ENCODE results near the gene UMPS. TPM values are rescaled to one million over a fixed set of nuclear protein-coding genes. Genes with fewer than 3 reads are reported as not detected.

The UMPS gene
- total and polyA plus RNA-seq, 2 experiments from 2014 or later = 44.1 to 48.8 TPM

- no peak for TF ChIP-seq CTCF (conservative IDR thresholded peaks at IDR 0.05; ENCODE audit: low read depth in 2 of 2)
These were observed 49.7 kb upstream of the UMPS start (continued) for GRCh38 chr3:124680521-124680920.

- Histone ChIP-seq H3K27ac (ENCODE audit: low read depth) (no peak overlapping the region), H3K4me1 (ENCODE audit: insufficient read depth) (no peaks in the 10 kb centered on the region), H4K20me1 (replicated peaks; ENCODE audit: insufficient read depth) (no peaks in the 10 kb centered on the region), H3K4me2 (no peak overlapping the region), H3K79me2 (replicated peaks; ENCODE audit: insufficient read depth) (no peaks in the 10 kb centered on the region), H3K27me3 (ENCODE audit: insufficient read depth) (no peaks in the 10 kb centered on the region), H3K36me3 (ENCODE audit: insufficient read depth) (no peaks in the 10 kb centered on the region), H2AFZ (no peak overlapping the region), H3K9me2 (ENCODE audit: insufficient read depth) (no peaks in the 10 kb centered on the region), H3K4me3 (no peak overlapping the region), H3F3A (replicated peaks; ENCODE audit: low read depth) (no peaks in the 10 kb centered on the region)
- TF ChIP-seq ZNF331 (CRISPR knock-in tag; IDR thresholded peaks at IDR 0.05; ENCODE audit: low read depth) (no peak), ETS1 (IDR thresholded peaks at IDR 0.05) (no peak), POLR2AphosphoS5 (IDR thresholded peaks at IDR 0.05; ENCODE audit: low read depth) (no peak), JUNB (IDR thresholded peaks at IDR 0.05; ENCODE audit: unreplicated experiment) (no peak), EZH2phosphoT487 (IDR thresholded peaks at IDR 0.05; ENCODE audit: unreplicated experiment) (no peak), CTCF (conservative IDR thresholded peaks at IDR 0.05; ENCODE audit: low read depth in 2 of 2) (no peak)
- TF ChIP-seq, protein P1, sequence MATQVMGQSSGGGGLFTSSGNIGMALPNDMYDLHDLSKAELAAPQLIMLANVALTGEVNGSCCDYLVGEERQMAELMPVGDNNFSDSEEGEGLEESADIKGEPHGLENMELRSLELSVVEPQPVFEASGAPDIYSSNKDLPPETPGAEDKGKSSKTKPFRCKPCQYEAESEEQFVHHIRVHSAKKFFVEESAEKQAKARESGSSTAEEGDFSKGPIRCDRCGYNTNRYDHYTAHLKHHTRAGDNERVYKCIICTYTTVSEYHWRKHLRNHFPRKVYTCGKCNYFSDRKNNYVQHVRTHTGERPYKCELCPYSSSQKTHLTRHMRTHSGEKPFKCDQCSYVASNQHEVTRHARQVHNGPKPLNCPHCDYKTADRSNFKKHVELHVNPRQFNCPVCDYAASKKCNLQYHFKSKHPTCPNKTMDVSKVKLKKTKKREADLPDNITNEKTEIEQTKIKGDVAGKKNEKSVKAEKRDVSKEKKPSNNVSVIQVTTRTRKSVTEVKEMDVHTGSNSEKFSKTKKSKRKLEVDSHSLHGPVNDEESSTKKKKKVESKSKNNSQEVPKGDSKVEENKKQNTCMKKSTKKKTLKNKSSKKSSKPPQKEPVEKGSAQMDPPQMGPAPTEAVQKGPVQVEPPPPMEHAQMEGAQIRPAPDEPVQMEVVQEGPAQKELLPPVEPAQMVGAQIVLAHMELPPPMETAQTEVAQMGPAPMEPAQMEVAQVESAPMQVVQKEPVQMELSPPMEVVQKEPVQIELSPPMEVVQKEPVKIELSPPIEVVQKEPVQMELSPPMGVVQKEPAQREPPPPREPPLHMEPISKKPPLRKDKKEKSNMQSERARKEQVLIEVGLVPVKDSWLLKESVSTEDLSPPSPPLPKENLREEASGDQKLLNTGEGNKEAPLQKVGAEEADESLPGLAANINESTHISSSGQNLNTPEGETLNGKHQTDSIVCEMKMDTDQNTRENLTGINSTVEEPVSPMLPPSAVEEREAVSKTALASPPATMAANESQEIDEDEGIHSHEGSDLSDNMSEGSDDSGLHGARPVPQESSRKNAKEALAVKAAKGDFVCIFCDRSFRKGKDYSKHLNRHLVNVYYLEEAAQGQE (IDR thresholded peaks at IDR 0.05; ENCODE audit: unreplicated experiment) = no peak
- ATAC-seq (no peak), DNase-seq (ENCODE audit: low spot score) (no peak)
- Mint-ChIP-seq H3K36me3 (ENCODE audit: low read depth) (no peaks in the 10 kb centered on the region), H3K27me3 (ENCODE audit: insufficient read depth, low read depth, poor library complexity) (peaks cover 2% of the 10 kb centered on the region), H3K4me1 (no peaks in the 10 kb centered on the region; the same call in 2 of the 3 replicates), H3K27ac (no peak overlapping the region), H3K9me3 (no peaks in the 10 kb centered on the region), H3K4me3 (no peak overlapping the region)
These were observed 48.0 kb upstream of the UMPS start for GRCh38 chr3:124682263-124682662.

All from GM23338 (cell line).